Right lobe of liver (tissue), 6 donors: ENCODE measurements around the gene SMC4. TPM values are rescaled to one million over a fixed set of nuclear protein-coding genes. Genes with fewer than 3 reads are reported as not detected.

ENCODE experiments used
- ATAC-seq, 4 donors: fragments of 200-7000 bp; cut with Tn5 transposase; one replicate each; pipeline ENCODE4 v1.9.1; 2020; ENCODE audit warnings: mild to moderate bottlenecking in 4 of 4, moderate library complexity in 4 of 4
- DNase-seq, 3 donors: peaks; one replicate each; pipeline ENCODE4 v3.0.0-alpha.2; 2020
- H3K27ac ChIP-seq, 3 donors: fragments of 200-600 bp; one replicate each; pipeline ENCODE4 v1.8.0; 2022
- H3K27me3 ChIP-seq, 2 donors: fragments of 200-600 bp; one replicate each; pipeline ENCODE4 v1.8.0; 2022
- H3K36me3 ChIP-seq, 4 donors: fragments of 200-600 bp; sonication (generic) in 1 of 4; one replicate each; pipeline versions ENCODE4 v1.5.1 to v1.8.0; 2017 to 2022; ENCODE audit warnings: control low read depth in 1 of 4
- H3K4me1 ChIP-seq, 4 donors: fragments of 200-600 bp; sonication (generic) in 1 of 4; one replicate each; pipeline versions ENCODE4 v1.5.1 to v1.8.0; 2017 to 2022; ENCODE audit warnings: control low read depth in 1 of 4
- H3K4me3 ChIP-seq, 3 donors: fragments of 200-600 bp; one replicate each; pipeline ENCODE4 v1.8.0; 2022
- H3K9me3 ChIP-seq, 4 donors: fragments of 200-600 bp; sonication (generic) in 1 of 4; one replicate each; pipeline versions ENCODE4 v1.5.1 to v1.8.0; 2017 to 2022; ENCODE audit warnings: control low read depth in 1 of 4
- CTCF ChIP-seq, 4 donors: fragments of 200-600 bp in 3 of 4; fragments of 450-650 bp in 1 of 4; IDR thresholded peaks; one replicate each; pipeline versions ENCODE4 v1.5.1 to v1.8.0; 2016 to 2022; ENCODE audit warnings: antibody characterized with exemption in 4 of 4, mild to moderate bottlenecking in 2 of 4
- POLR2A ChIP-seq: fragments of 450-650 bp; IDR thresholded peaks from one replicate; pipeline ENCODE4 v1.6.1; 2017; ENCODE audit warnings: antibody characterized with exemption, mild to moderate bottlenecking
- WGBS: methylation state at CpG from one replicate; pipeline ENCODE4 v1.1.6; 2018; ENCODE audit warnings: low coverage, low lambda C conversion rate; ENCODE audit not compliant: insufficient coverage; ENCODE audit errors: missing lambda C conversion rate; 5-methylcytosine and 5-hydroxymethylcytosine counted together
- intact Hi-C, 2 donors: fragments of 100-400 bp; cut with DNase I; formaldehyde crosslinking; loops; one replicate each; pipeline versions ENCODE4 v1.11.2 to v1.14.1; 2022
- total RNA-seq, 6 experiments: library from RNA; depleted of rRNA in 2 of 6; stranded (reverse); fragments of >200 nt in 2 of 6; fragmentation: NEBNext Ultra II Directional in 3 of 6; extraction: Animal tissue kit (Norgen Biotek cat#: 25700) in 3 of 6; gene quantifications; one replicate each; pipeline versions ENCODE4 v1.1.0 to v1.2.4, GENCODE V29; 2016 to 2023
- donor health status: DM: no; HTN: yes; CAD: no.
- donor health status: DM: no; HTN: no; CAD: no.
- donor health status: DM: no; HTN: no; CAD: no.
- donor health status: DM: no; HTN: yes; CAD: no.
- donor health status: DM: no; HTN: yes; CAD: no.

The SMC4 gene
- total RNA-seq, 6 experiments from 2014 or later, result 11.3 to 26.7 (median 18.1) TPM

GRCh38 chr3:160478338-160478737, 78.9 kb downstream of the SMC4 start:
- no peak for ATAC-seq
- WGBS, result 47% methylated on average over 3 of the region's 5 CpGs

GRCh38 chr3:160479376-160479775, 79.9 kb downstream of the SMC4 start:
- WGBS, result 93% methylated on average over 10 of the region's 10 CpGs
- ATAC-seq (no peak), DNase-seq (no peak)
- no peaks in the 10 kb centered on the region for H3K27me3 ChIP-seq
- intact Hi-C loops, result no loop called here
- no peak overlapping the region for H3K4me3 ChIP-seq
- H3K27ac ChIP-seq, result no peak overlapping the region
- H3K9me3 ChIP-seq, result no peaks in the 10 kb centered on the region
- H3K4me1 ChIP-seq, result peaks cover 0 to 4% (median 0%) of the 10 kb centered on the region in 4 donors
- TF ChIP-seq POLR2A (no peak), CTCF (IDR thresholded peaks at IDR 0.05) (no peak)
- no peaks in the 10 kb centered on the region for H3K36me3 ChIP-seq

More at GRCh38 chr3:160478338-160478737, 78.9 kb downstream of the SMC4 start:
- no peaks in the 10 kb centered on the region for H3K36me3 ChIP-seq
- no peaks in the 10 kb centered on the region for H3K27me3 ChIP-seq
- intact Hi-C loops, result no loop called here
- TF ChIP-seq POLR2A (no peak), CTCF (IDR thresholded peaks at IDR 0.05) (no peak)
- no peak for DNase-seq
- H3K4me1 ChIP-seq, result peaks cover 0 to 5% (median 0%) of the 10 kb centered on the region in 4 donors
- H3K27ac ChIP-seq, result no peak overlapping the region
- H3K4me3 ChIP-seq, result no peak overlapping the region
- no peaks in the 10 kb centered on the region for H3K9me3 ChIP-seq

GRCh38 chr3:160480931-160481330, 81.5 kb downstream of the SMC4 start:
- TF ChIP-seq CTCF (IDR thresholded peaks at IDR 0.05), result no peak
- no peak for TF ChIP-seq POLR2A
- no peak for ATAC-seq
- Histone ChIP-seq H3K4me3 (no peak overlapping the region), H3K27me3 (no peaks in the 10 kb centered on the region), H3K9me3 (no peaks in the 10 kb centered on the region), H3K27ac (no peak overlapping the region), H3K36me3 (no peaks in the 10 kb centered on the region), H3K4me1 (no peaks in the 10 kb centered on the region)
- no peak for DNase-seq
- WGBS, result 85% methylated on average over 4 of the region's 5 CpGs
- intact Hi-C loops, result no loop called here

- H3K9me3 ChIP-seq, result no peaks in the 10 kb centered on the region
- intact Hi-C loops, result no loop called here
- no peak for DNase-seq
- 86% methylated on average over 6 of the region's 6 CpGs for WGBS
- H3K4me3 ChIP-seq, result no peak overlapping the region
- no peaks in the 10 kb centered on the region for H3K4me1 ChIP-seq
- no peaks in the 10 kb centered on the region for H3K36me3 ChIP-seq
- H3K27me3 ChIP-seq, result no peaks in the 10 kb centered on the region
- ATAC-seq, result peak in 3 of 4 donors; percentile 10 to 65 (median 35)
- no peak overlapping the region for H3K27ac ChIP-seq
- no peak for TF ChIP-seq POLR2A
- TF ChIP-seq CTCF (IDR thresholded peaks at IDR 0.05), result no peak
Observed at GRCh38 chr3:160481856-160482255, 82.4 kb downstream of the SMC4 start.

GRCh38 chr3:160482796-160483195, 83.3 kb downstream of the SMC4 start:
- H3K4me3 ChIP-seq, result no peak overlapping the region
- WGBS, result 69% methylated on average over 2 of the region's 3 CpGs
- no peak for ATAC-seq
- no peaks in the 10 kb centered on the region for H3K27me3 ChIP-seq
- H3K4me1 ChIP-seq, result no peaks in the 10 kb centered on the region
- DNase-seq, result no peak
- no peaks in the 10 kb centered on the region for H3K36me3 ChIP-seq
- no peak overlapping the region for H3K27ac ChIP-seq
- TF ChIP-seq POLR2A (no peak), CTCF (IDR thresholded peaks at IDR 0.05) (no peak)
- H3K9me3 ChIP-seq, result no peaks in the 10 kb centered on the region
- intact Hi-C loops, result no loop called here
